Measurements from ENCODE around the gene NGLY1.

The NGLY1 gene

GRCh38 chr3:25679642-25680302, 103.5 kb downstream of the NGLY1 start:
- no peaks in the 10 kb centered on the region for H3K36me3 ChIP-seq (ENCODE audit: control insufficient read depth, insufficient read depth, low read length, severe bottlenecking)
- no peak overlapping the region for H3K9ac ChIP-seq (ENCODE audit: low read length)
- no peak overlapping the region for H3K4me3 ChIP-seq (ENCODE audit: low read length)
- peaks cover 5% of the 10 kb centered on the region for H3K4me1 ChIP-seq (ENCODE audit: control insufficient read depth, insufficient read depth, low read length)
- H3K9me3 ChIP-seq (ENCODE audit: control insufficient read depth, low read length), result no peaks in the 10 kb centered on the region
- DNase-seq (ENCODE audit: low read depth), result no peak
- H3K27me3 ChIP-seq (replicated peaks; ENCODE audit: control insufficient read depth, insufficient read depth, low read length), result no peaks in the 10 kb centered on the region

- H3K4me1 ChIP-seq (ENCODE audit: control insufficient read depth, insufficient read depth, low read length), result peaks cover 5% of the 10 kb centered on the region
- H3K36me3 ChIP-seq (ENCODE audit: control insufficient read depth, insufficient read depth, low read length, severe bottlenecking), result no peaks in the 10 kb centered on the region
- DNase-seq (ENCODE audit: low read depth), result no peak
- no peaks in the 10 kb centered on the region for H3K9me3 ChIP-seq (ENCODE audit: control insufficient read depth, low read length)
- no peak overlapping the region for H3K9ac ChIP-seq (ENCODE audit: low read length)
- no peak overlapping the region for H3K4me3 ChIP-seq (ENCODE audit: low read length)
- no peaks in the 10 kb centered on the region for H3K27me3 ChIP-seq (replicated peaks; ENCODE audit: control insufficient read depth, insufficient read depth, low read length)
Measured at GRCh38 chr3:25679166-25679565, 104.1 kb downstream of the NGLY1 start.

GRCh38 chr3:25678581-25678980, 104.7 kb downstream of the NGLY1 start:
- no peak overlapping the region for H3K4me3 ChIP-seq (ENCODE audit: low read length)

GRCh38 chr3:25677121-25677520, 106.1 kb downstream of the NGLY1 start:
- H3K27me3 ChIP-seq (replicated peaks; ENCODE audit: control insufficient read depth, insufficient read depth, low read length), result no peaks in the 10 kb centered on the region
- H3K4me1 ChIP-seq (ENCODE audit: control insufficient read depth, insufficient read depth, low read length), result peaks cover 5% of the 10 kb centered on the region
- H3K36me3 ChIP-seq (ENCODE audit: control insufficient read depth, insufficient read depth, low read length, severe bottlenecking), result no peaks in the 10 kb centered on the region
- H3K9me3 ChIP-seq (ENCODE audit: control insufficient read depth, low read length), result no peaks in the 10 kb centered on the region
- no peak overlapping the region for H3K9ac ChIP-seq (ENCODE audit: low read length)
- DNase-seq (ENCODE audit: low read depth), result no peak
- no peak overlapping the region for H3K4me3 ChIP-seq (ENCODE audit: low read length)

More at GRCh38 chr3:25678581-25678980, 104.7 kb downstream of the NGLY1 start:
- DNase-seq (ENCODE audit: low read depth), result no peak
- Histone ChIP-seq H3K36me3 (ENCODE audit: control insufficient read depth, insufficient read depth, low read length, severe bottlenecking) (no peaks in the 10 kb centered on the region), H3K4me1 (ENCODE audit: control insufficient read depth, insufficient read depth, low read length) (peaks cover 5% of the 10 kb centered on the region), H3K9ac (ENCODE audit: low read length) (no peak overlapping the region), H3K27me3 (replicated peaks; ENCODE audit: control insufficient read depth, insufficient read depth, low read length) (no peaks in the 10 kb centered on the region), H3K9me3 (ENCODE audit: control insufficient read depth, low read length) (no peaks in the 10 kb centered on the region)

GRCh38 chr3:25674670-25675069, 108.6 kb downstream of the NGLY1 start:
- Histone ChIP-seq H3K27me3 (replicated peaks; ENCODE audit: control insufficient read depth, insufficient read depth, low read length) (no peaks in the 10 kb centered on the region), H3K4me3 (ENCODE audit: low read length) (no peak overlapping the region), H3K9me3 (ENCODE audit: control insufficient read depth, low read length) (no peaks in the 10 kb centered on the region), H3K9ac (ENCODE audit: low read length) (no peak overlapping the region), H3K4me1 (ENCODE audit: control insufficient read depth, insufficient read depth, low read length) (peaks cover 8% of the 10 kb centered on the region), H3K36me3 (ENCODE audit: control insufficient read depth, insufficient read depth, low read length, severe bottlenecking) (no peaks in the 10 kb centered on the region)
- no peak for DNase-seq (ENCODE audit: low read depth)

- peaks cover 8% of the 10 kb centered on the region for H3K4me1 ChIP-seq (ENCODE audit: control insufficient read depth, insufficient read depth, low read length)
- no peak overlapping the region for H3K4me3 ChIP-seq (ENCODE audit: low read length)
- H3K36me3 ChIP-seq (ENCODE audit: control insufficient read depth, insufficient read depth, low read length, severe bottlenecking), result no peaks in the 10 kb centered on the region
- no peak overlapping the region for H3K9ac ChIP-seq (ENCODE audit: low read length)
- DNase-seq (ENCODE audit: low read depth), result no peak
- no peaks in the 10 kb centered on the region for H3K9me3 ChIP-seq (ENCODE audit: control insufficient read depth, low read length)
- no peaks in the 10 kb centered on the region for H3K27me3 ChIP-seq (replicated peaks; ENCODE audit: control insufficient read depth, insufficient read depth, low read length)
Measured at GRCh38 chr3:25673738-25674298, 109.4 kb downstream of the NGLY1 start.

Data from adipocyte (in vitro differentiated cells).